GM12878 (cell line): ENCODE measurements around the gene PPP1R37. TPM values are rescaled to one million over a fixed set of nuclear protein-coding genes. Genes with fewer than 3 reads are reported as not detected.

Experiments
- BRCA1 ChIP-seq: IDR thresholded peaks from 2 replicates; pipeline ENCODE4 v1.6.1; 2011; ENCODE audit warnings: low read depth, low read length, improper control_type of control experiment
- HCFC1 ChIP-seq: fragments of 150-350 bp; IDR thresholded peaks from 2 replicates; pipeline ENCODE4 v1.6.1; 2014; ENCODE audit warnings: low read length
- JUND ChIP-seq: IDR thresholded peaks from 2 replicates; pipeline ENCODE4 v1.6.1; 2012; ENCODE audit warnings: low read depth, mild to moderate bottlenecking, low read length, improper control_type of control experiment, moderate library complexity
- LARP7 ChIP-seq: fragments of 450-650 bp; IDR thresholded peaks from 2 replicates; pipeline ENCODE4 v1.6.1; 2017; ENCODE audit warnings: mild to moderate bottlenecking
- PML ChIP-seq: IDR thresholded peaks from 2 replicates; pipeline ENCODE4 v1.6.1; 2012; ENCODE audit warnings: low read length, inconsistent platforms
- TCF3 ChIP-seq: IDR thresholded peaks from 2 replicates; pipeline ENCODE4 v1.6.1; 2012; ENCODE audit warnings: low read depth, mild to moderate bottlenecking, low read length, borderline replicate concordance; ENCODE audit not compliant: insufficient read depth
- ZNF217 ChIP-seq: fragments of 450-650 bp; IDR thresholded peaks from 2 replicates; pipeline ENCODE4 v1.6.1; 2017; ENCODE audit warnings: antibody characterized with exemption, mild to moderate bottlenecking
- polyA plus RNA-seq, 11 experiments: library from polyadenylated mRNA; depleted of rRNA in 4 of 11; unstranded in 6 of 11; stranded (reverse) in 5 of 11; fragments of >200 nt; fragmentation: Nextera tagmentation in 4 of 11; fragmentation: Illumina TruSeq in 1 of 11; extraction: Ambion mirVana in 4 of 11; extraction: Trizol in 1 of 11; gene quantifications; 1 replicate in 1 of 11; 2 replicates in 10 of 11; pipeline versions ENCODE4 v1.2.1 to v1.2.3, GENCODE V29; 2011 to 2016; ENCODE audit warnings: inconsistent platforms in 2 of 11, missing spikeins in 2 of 11, low read depth in 1 of 11
- total RNA-seq, 4 experiments: library from RNA; depleted of rRNA in 3 of 4; stranded (reverse); fragments of >200 nt in 3 of 4; fragmentation: Illumina TruSeq in 1 of 4; extraction: Trizol in 1 of 4; gene quantifications; 2 replicates each; pipeline versions ENCODE4 v1.2.1 to v1.2.3, GENCODE V29; 2013 to 2021
- TF ChIP-seq, protein P1 (sequence below): fragments of 450-650 bp; IDR thresholded peaks from 2 replicates; pipeline ENCODE4 v1.6.1; 2014; ENCODE audit warnings: mild to moderate bottlenecking
- TF ChIP-seq, protein P2 (sequence below): fragments of 450-650 bp; IDR thresholded peaks from 2 replicates; pipeline ENCODE4 v1.6.1; 2017; ENCODE audit warnings: antibody characterized with exemption, mild to moderate bottlenecking, moderate library complexity
- TF ChIP-seq, protein P3 (sequence below), 3 experiments: IDR thresholded peaks in 2 of 3; conservative IDR thresholded peaks in 1 of 3; 2 replicates each; pipeline ENCODE4 v1.5.1; 2011; ENCODE audit warnings: low read depth in 3 of 3, low read length in 3 of 3, mild to moderate bottlenecking in 3 of 3, control low read depth in 2 of 3, moderate library complexity in 2 of 3, inconsistent platforms in 1 of 3, mixed read lengths in 1 of 3; ENCODE audit not compliant: control insufficient read depth in 2 of 3, insufficient read depth in 1 of 3; ENCODE audit errors: extremely low read depth in 1 of 3
- TF ChIP-seq, protein P4 (sequence below): IDR thresholded peaks from 2 replicates; pipeline ENCODE4 v1.6.1; 2011; ENCODE audit warnings: borderline replicate concordance, low read depth, mild to moderate bottlenecking, moderate library complexity, mixed read lengths, low read length; ENCODE audit not compliant: insufficient read depth; ENCODE audit errors: extremely low read length
- TF ChIP-seq, protein P5 (sequence below): fragments of 450-650 bp; formaldehyde crosslinking; IDR thresholded peaks from 2 replicates; pipeline ENCODE4 v1.5.0; 2022; ENCODE audit warnings: mild to moderate bottlenecking, missing genetic modification characterization
- TF ChIP-seq, protein P6 (sequence below): IDR thresholded peaks from 2 replicates; pipeline ENCODE4 v1.6.1; 2011; ENCODE audit warnings: mild to moderate bottlenecking, low read depth, low read length, moderate library complexity; ENCODE audit not compliant: insufficient replicate concordance

PPP1R37 gene
- total and polyA plus RNA-seq, 10 of the 15 experiments (the other 5 are each of a cell fraction or from before 2014, with no cell fraction given): 0.09 to 21.3 (median 5.1) TPM; not detected in 1

DNA sequence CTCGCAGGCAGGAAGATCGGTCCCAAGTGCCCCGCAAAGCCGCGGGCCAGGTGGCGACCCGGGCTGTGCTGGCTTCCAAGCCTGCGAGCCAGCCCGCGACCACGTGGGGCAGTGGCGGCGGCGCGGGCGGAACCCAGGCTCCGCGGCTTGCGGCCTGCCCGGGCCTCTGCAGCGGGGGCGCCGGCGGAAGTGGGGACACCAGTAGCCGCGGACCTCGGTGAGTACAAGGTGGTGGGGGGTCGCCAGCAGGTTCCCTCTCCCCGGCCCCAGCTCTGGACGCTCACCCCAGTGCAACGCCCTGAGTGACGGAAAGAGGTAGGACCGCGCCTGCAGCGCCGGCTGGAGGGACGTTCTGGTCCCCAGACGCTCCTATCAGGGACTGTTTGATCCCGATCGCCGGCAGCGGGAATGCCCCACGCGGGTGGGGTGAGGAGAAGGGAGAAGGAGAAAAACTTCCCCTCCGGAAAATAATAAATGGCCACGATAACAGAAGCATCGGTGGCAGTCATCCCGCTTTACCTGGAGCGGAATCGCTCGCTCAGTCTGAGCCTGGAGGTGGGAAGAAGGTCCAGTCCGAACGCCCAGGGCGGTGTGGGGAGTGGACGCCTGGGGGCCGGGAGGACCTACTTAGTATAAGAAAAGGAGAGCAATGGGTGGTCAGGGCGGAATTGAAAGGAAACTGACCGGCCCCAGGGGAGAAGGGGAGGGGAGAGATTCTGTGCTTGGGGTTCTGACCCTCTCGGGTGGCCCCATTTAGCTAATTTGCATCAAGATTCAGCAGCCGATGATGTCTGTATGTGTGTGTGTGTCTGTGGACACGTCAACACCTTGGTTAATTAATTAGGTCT lies 13.7 kb upstream of the PPP1R37 start, which contains the start of gene GEMIN7 (continued):
- TF ChIP-seq, protein P1, sequence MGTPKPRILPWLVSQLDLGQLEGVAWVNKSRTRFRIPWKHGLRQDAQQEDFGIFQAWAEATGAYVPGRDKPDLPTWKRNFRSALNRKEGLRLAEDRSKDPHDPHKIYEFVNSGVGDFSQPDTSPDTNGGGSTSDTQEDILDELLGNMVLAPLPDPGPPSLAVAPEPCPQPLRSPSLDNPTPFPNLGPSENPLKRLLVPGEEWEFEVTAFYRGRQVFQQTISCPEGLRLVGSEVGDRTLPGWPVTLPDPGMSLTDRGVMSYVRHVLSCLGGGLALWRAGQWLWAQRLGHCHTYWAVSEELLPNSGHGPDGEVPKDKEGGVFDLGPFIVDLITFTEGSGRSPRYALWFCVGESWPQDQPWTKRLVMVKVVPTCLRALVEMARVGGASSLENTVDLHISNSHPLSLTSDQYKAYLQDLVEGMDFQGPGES: peak; percentile 71
- TF ChIP-seq, protein P2, sequence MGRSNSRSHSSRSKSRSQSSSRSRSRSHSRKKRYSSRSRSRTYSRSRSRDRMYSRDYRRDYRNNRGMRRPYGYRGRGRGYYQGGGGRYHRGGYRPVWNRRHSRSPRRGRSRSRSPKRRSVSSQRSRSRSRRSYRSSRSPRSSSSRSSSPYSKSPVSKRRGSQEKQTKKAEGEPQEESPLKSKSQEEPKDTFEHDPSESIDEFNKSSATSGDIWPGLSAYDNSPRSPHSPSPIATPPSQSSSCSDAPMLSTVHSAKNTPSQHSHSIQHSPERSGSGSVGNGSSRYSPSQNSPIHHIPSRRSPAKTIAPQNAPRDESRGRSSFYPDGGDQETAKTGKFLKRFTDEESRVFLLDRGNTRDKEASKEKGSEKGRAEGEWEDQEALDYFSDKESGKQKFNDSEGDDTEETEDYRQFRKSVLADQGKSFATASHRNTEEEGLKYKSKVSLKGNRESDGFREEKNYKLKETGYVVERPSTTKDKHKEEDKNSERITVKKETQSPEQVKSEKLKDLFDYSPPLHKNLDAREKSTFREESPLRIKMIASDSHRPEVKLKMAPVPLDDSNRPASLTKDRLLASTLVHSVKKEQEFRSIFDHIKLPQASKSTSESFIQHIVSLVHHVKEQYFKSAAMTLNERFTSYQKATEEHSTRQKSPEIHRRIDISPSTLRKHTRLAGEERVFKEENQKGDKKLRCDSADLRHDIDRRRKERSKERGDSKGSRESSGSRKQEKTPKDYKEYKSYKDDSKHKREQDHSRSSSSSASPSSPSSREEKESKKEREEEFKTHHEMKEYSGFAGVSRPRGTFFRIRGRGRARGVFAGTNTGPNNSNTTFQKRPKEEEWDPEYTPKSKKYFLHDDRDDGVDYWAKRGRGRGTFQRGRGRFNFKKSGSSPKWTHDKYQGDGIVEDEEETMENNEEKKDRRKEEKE: 0 out of 2 replicates have a peak, but pooled peaks have one; percentile 39
- TF ChIP-seq JUND (0 out of 2 replicates have a peak, but pooled peaks have one; percentile 41), LARP7 (peak; percentile 99), HCFC1 (peak; percentile 85), BRCA1 (no peak), ZNF217 (peak; percentile 77; the same call in 1 of the 2 replicates), PML (peak; percentile 94), TCF3 (peak; percentile 90; the same call in 1 of the 2 replicates)
- TF ChIP-seq, protein P3, sequence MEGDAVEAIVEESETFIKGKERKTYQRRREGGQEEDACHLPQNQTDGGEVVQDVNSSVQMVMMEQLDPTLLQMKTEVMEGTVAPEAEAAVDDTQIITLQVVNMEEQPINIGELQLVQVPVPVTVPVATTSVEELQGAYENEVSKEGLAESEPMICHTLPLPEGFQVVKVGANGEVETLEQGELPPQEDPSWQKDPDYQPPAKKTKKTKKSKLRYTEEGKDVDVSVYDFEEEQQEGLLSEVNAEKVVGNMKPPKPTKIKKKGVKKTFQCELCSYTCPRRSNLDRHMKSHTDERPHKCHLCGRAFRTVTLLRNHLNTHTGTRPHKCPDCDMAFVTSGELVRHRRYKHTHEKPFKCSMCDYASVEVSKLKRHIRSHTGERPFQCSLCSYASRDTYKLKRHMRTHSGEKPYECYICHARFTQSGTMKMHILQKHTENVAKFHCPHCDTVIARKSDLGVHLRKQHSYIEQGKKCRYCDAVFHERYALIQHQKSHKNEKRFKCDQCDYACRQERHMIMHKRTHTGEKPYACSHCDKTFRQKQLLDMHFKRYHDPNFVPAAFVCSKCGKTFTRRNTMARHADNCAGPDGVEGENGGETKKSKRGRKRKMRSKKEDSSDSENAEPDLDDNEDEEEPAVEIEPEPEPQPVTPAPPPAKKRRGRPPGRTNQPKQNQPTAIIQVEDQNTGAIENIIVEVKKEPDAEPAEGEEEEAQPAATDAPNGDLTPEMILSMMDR (IDR thresholded peaks at IDR 0.05 in 2 of 3, conservative IDR thresholded peaks at IDR 0.05 in 1 of 3; ENCODE audit: control insufficient read depth in 2 of 3, extremely low read depth in 1 of 3, insufficient read depth in 1 of 3, low read depth in 3 of 3, low read length in 3 of 3): peak in 2 of 3 experiments; percentile 9 to 11; a peak in 1 of 6 replicates
- TF ChIP-seq, protein P4, sequence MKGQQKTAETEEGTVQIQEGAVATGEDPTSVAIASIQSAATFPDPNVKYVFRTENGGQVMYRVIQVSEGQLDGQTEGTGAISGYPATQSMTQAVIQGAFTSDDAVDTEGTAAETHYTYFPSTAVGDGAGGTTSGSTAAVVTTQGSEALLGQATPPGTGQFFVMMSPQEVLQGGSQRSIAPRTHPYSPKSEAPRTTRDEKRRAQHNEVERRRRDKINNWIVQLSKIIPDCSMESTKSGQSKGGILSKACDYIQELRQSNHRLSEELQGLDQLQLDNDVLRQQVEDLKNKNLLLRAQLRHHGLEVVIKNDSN: peak; percentile 94
- TF ChIP-seq, protein P5, sequence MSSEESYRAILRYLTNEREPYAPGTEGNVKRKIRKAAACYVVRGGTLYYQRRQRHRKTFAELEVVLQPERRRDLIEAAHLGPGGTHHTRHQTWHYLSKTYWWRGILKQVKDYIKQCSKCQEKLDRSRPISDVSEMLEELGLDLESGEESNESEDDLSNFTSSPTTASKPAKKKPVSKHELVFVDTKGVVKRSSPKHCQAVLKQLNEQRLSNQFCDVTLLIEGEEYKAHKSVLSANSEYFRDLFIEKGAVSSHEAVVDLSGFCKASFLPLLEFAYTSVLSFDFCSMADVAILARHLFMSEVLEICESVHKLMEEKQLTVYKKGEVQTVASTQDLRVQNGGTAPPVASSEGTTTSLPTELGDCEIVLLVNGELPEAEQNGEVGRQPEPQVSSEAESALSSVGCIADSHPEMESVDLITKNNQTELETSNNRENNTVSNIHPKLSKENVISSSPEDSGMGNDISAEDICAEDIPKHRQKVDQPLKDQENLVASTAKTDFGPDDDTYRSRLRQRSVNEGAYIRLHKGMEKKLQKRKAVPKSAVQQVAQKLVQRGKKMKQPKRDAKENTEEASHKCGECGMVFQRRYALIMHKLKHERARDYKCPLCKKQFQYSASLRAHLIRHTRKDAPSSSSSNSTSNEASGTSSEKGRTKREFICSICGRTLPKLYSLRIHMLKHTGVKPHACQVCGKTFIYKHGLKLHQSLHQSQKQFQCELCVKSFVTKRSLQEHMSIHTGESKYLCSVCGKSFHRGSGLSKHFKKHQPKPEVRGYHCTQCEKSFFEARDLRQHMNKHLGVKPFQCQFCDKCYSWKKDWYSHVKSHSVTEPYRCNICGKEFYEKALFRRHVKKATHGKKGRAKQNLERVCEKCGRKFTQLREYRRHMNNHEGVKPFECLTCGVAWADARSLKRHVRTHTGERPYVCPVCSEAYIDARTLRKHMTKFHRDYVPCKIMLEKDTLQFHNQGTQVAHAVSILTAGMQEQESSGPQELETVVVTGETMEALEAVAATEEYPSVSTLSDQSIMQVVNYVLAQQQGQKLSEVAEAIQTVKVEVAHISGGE (CRISPR knock-in tag): peak; percentile 99
- TF ChIP-seq, protein P6, sequence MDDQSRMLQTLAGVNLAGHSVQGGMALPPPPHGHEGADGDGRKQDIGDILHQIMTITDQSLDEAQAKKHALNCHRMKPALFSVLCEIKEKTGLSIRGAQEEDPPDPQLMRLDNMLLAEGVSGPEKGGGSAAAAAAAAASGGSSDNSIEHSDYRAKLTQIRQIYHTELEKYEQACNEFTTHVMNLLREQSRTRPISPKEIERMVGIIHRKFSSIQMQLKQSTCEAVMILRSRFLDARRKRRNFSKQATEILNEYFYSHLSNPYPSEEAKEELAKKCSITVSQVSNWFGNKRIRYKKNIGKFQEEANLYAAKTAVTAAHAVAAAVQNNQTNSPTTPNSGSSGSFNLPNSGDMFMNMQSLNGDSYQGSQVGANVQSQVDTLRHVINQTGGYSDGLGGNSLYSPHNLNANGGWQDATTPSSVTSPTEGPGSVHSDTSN: peak; percentile 79
